Measurements from ENCODE around the gene TMEM164. TPM values are rescaled to one million over a fixed set of nuclear protein-coding genes. Genes with fewer than 3 reads are reported as not detected.

The TMEM164 gene
- polyA plus RNA-seq, 2 donors = 7.1 to 11.9 TPM

- Histone ChIP-seq H3K27me3 (ENCODE audit: control insufficient read depth in 1 of 2, insufficient read depth in 2 of 2, low read length in 2 of 2) (no peaks in the 10 kb centered on the region), H3K9me3 (ENCODE audit: control insufficient read depth in 2 of 2, insufficient read depth in 1 of 2, low read depth in 1 of 2, low read length in 1 of 2) (no peaks in the 10 kb centered on the region), H3K36me3 (ENCODE audit: control insufficient read depth in 2 of 2, insufficient read depth in 2 of 2, low read length in 1 of 2) (no peaks in the 10 kb centered on the region), H3K4me1 (ENCODE audit: control insufficient read depth in 2 of 2, insufficient read depth in 2 of 2, low read length in 1 of 2) (no peaks in the 10 kb centered on the region), H3K4me3 (ENCODE audit: low read depth in 1 of 2, low read length in 2 of 2) (no peak overlapping the region), H3K27ac (ENCODE audit: low read depth in 2 of 2, low read length in 1 of 2) (no peak overlapping the region)
- WGBS, 2 donors = 83 to 93% methylated on average over 4 of the region's 4 CpGs
Measured at GRCh38 chrX:110116066-110116980, 113.4 kb downstream of the TMEM164 start.

GRCh38 chrX:110118530-110118929, 115.6 kb downstream of the TMEM164 start:
- WGBS, 2 donors = 80 to 99% methylated on average over 4 of the region's 4 CpGs
- H3K36me3 ChIP-seq (ENCODE audit: control insufficient read depth in 2 of 2, insufficient read depth in 2 of 2, low read length in 1 of 2) = no peaks in the 10 kb centered on the region
- peaks cover 0 to 2% of the 10 kb centered on the region in 2 donors for H3K27me3 ChIP-seq (ENCODE audit: control insufficient read depth in 1 of 2, insufficient read depth in 2 of 2, low read length in 2 of 2)
- H3K4me1 ChIP-seq (ENCODE audit: control insufficient read depth in 2 of 2, insufficient read depth in 2 of 2, low read length in 1 of 2) = no peaks in the 10 kb centered on the region
- no peaks in the 10 kb centered on the region for H3K9me3 ChIP-seq (ENCODE audit: control insufficient read depth in 2 of 2, insufficient read depth in 1 of 2, low read depth in 1 of 2, low read length in 1 of 2)
- H3K27ac ChIP-seq (ENCODE audit: low read depth in 2 of 2, low read length in 1 of 2) = no peak overlapping the region
- H3K4me3 ChIP-seq (ENCODE audit: low read depth in 1 of 2, low read length in 2 of 2) = no peak overlapping the region

DNA sequence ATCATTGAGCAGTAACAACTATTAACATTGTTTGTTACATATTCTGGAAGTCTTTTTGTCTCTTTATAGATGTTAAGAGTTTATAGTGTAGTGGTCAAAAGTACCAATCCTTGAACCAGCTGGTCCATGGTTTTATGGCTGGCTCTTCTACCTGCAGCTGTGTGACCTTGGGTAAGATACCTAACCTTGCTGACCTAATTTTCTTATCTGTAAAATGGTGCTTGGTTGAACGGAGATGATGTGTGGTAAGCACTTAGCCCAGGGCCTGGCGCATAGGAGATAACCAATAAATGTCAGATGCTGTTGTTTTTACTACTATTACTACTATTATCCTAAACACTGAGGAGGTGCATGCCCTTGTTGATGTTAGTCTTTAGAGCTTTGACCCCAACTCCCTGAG, 116.6 kb downstream of the TMEM164 start:
- Histone ChIP-seq H3K4me3 (ENCODE audit: low read depth in 1 of 2, low read length in 2 of 2) (no peak overlapping the region), H3K27ac (ENCODE audit: low read depth in 2 of 2, low read length in 1 of 2) (no peak overlapping the region), H3K36me3 (ENCODE audit: control insufficient read depth in 2 of 2, insufficient read depth in 2 of 2, low read length in 1 of 2) (no peaks in the 10 kb centered on the region), H3K4me1 (ENCODE audit: control insufficient read depth in 2 of 2, insufficient read depth in 2 of 2, low read length in 1 of 2) (no peaks in the 10 kb centered on the region), H3K27me3 (ENCODE audit: control insufficient read depth in 1 of 2, insufficient read depth in 2 of 2, low read length in 2 of 2) (peaks cover 0 to 2% of the 10 kb centered on the region in 2 donors), H3K9me3 (ENCODE audit: control insufficient read depth in 2 of 2, insufficient read depth in 1 of 2, low read depth in 1 of 2, low read length in 1 of 2) (no peaks in the 10 kb centered on the region)
- 74 to 88% methylated on average over 2 of the region's 2 CpGs for WGBS, 2 donors

- H3K4me3 ChIP-seq (ENCODE audit: low read depth in 1 of 2, low read length in 2 of 2) = no peak overlapping the region
- no peak overlapping the region for H3K27ac ChIP-seq (ENCODE audit: low read depth in 2 of 2, low read length in 1 of 2)
- 36 to 45% methylated on average over 2 of the region's 2 CpGs for WGBS, 2 donors
- peaks cover 0 to 2% of the 10 kb centered on the region in 2 donors for H3K27me3 ChIP-seq (ENCODE audit: control insufficient read depth in 1 of 2, insufficient read depth in 2 of 2, low read length in 2 of 2)
- H3K36me3 ChIP-seq (ENCODE audit: control insufficient read depth in 2 of 2, insufficient read depth in 2 of 2, low read length in 1 of 2) = no peaks in the 10 kb centered on the region
- H3K4me1 ChIP-seq (ENCODE audit: control insufficient read depth in 2 of 2, insufficient read depth in 2 of 2, low read length in 1 of 2) = no peaks in the 10 kb centered on the region
- H3K9me3 ChIP-seq (ENCODE audit: control insufficient read depth in 2 of 2, insufficient read depth in 1 of 2, low read depth in 1 of 2, low read length in 1 of 2) = no peaks in the 10 kb centered on the region
Measured at GRCh38 chrX:110120025-110120424, 117.1 kb downstream of the TMEM164 start.

- 78 to 95% methylated on average over 3 of the region's 3 CpGs for WGBS, 2 donors
- Histone ChIP-seq H3K36me3 (ENCODE audit: control insufficient read depth in 2 of 2, insufficient read depth in 2 of 2, low read length in 1 of 2) (no peaks in the 10 kb centered on the region), H3K9me3 (ENCODE audit: control insufficient read depth in 2 of 2, insufficient read depth in 1 of 2, low read depth in 1 of 2, low read length in 1 of 2) (no peaks in the 10 kb centered on the region), H3K27ac (ENCODE audit: low read depth in 2 of 2, low read length in 1 of 2) (no peak overlapping the region), H3K27me3 (ENCODE audit: control insufficient read depth in 1 of 2, insufficient read depth in 2 of 2, low read length in 2 of 2) (peaks cover 0 to 2% of the 10 kb centered on the region in 2 donors), H3K4me1 (ENCODE audit: control insufficient read depth in 2 of 2, insufficient read depth in 2 of 2, low read length in 1 of 2) (no peaks in the 10 kb centered on the region), H3K4me3 (ENCODE audit: low read depth in 1 of 2, low read length in 2 of 2) (no peak overlapping the region)
Measured at GRCh38 chrX:110123331-110123782, 120.4 kb downstream of the TMEM164 start.

- no peaks in the 10 kb centered on the region for H3K36me3 ChIP-seq (ENCODE audit: control insufficient read depth in 2 of 2, insufficient read depth in 2 of 2, low read length in 1 of 2)
- 60 to 76% methylated on average over 9 of the region's 9 CpGs for WGBS, 2 donors
- no peak overlapping the region for H3K27ac ChIP-seq (ENCODE audit: low read depth in 2 of 2, low read length in 1 of 2)
- peaks cover 0 to 2% of the 10 kb centered on the region in 2 donors for H3K27me3 ChIP-seq (ENCODE audit: control insufficient read depth in 1 of 2, insufficient read depth in 2 of 2, low read length in 2 of 2)
- H3K9me3 ChIP-seq (ENCODE audit: control insufficient read depth in 2 of 2, insufficient read depth in 1 of 2, low read depth in 1 of 2, low read length in 1 of 2) = no peaks in the 10 kb centered on the region
- no peak overlapping the region for H3K4me3 ChIP-seq (ENCODE audit: low read depth in 1 of 2, low read length in 2 of 2)
- no peaks in the 10 kb centered on the region for H3K4me1 ChIP-seq (ENCODE audit: control insufficient read depth in 2 of 2, insufficient read depth in 2 of 2, low read length in 1 of 2)
Measured at GRCh38 chrX:110125446-110126162, 122.7 kb downstream of the TMEM164 start.

GRCh38 chrX:110131031-110131430, 128.1 kb downstream of the TMEM164 start:
- Histone ChIP-seq H3K4me3 (ENCODE audit: low read depth in 1 of 2, low read length in 2 of 2) (no peak overlapping the region), H3K4me1 (ENCODE audit: control insufficient read depth in 2 of 2, insufficient read depth in 2 of 2, low read length in 1 of 2) (no peaks in the 10 kb centered on the region), H3K36me3 (ENCODE audit: control insufficient read depth in 2 of 2, insufficient read depth in 2 of 2, low read length in 1 of 2) (no peaks in the 10 kb centered on the region), H3K27me3 (ENCODE audit: control insufficient read depth in 1 of 2, insufficient read depth in 2 of 2, low read length in 2 of 2) (no peaks in the 10 kb centered on the region), H3K9me3 (ENCODE audit: control insufficient read depth in 2 of 2, insufficient read depth in 1 of 2, low read depth in 1 of 2, low read length in 1 of 2) (no peaks in the 10 kb centered on the region), H3K27ac (ENCODE audit: low read depth in 2 of 2, low read length in 1 of 2) (no peak overlapping the region)
- 88 to 100% methylated on average over 1 of the region's 1 CpG for WGBS, 2 donors

DNA sequence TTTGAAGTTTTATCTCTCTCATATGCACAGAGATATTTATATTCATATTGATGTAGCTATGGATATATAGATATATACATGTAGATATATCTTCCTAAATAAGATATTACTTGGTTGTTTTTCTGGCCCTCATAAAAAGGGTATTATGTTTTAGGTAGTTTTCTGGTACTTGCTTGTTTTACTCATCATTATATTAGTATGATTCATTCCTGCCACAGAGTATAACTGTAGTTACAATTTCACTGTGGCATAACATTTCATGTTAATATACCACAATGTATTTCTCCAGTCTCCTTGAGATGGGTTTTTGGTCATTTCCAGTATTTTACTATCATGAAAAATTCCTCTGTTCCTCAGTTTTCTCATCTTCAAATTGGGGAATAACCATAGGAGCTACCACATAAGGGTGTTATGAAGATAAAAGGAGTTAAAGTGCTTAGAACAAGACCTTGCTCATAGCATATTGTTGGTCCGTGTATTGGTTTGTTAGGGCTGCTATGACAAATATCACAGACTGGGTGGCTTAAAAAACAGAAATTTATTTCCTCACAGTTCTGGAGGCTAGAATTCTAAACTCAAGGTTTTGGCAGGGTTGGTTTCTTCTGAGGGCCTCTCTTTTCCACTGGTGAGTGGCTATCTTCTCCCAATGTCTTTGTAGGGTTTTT, 129.7 kb downstream of the TMEM164 start:
- Histone ChIP-seq H3K27me3 (ENCODE audit: control insufficient read depth in 1 of 2, insufficient read depth in 2 of 2, low read length in 2 of 2) (no peaks in the 10 kb centered on the region), H3K4me3 (ENCODE audit: low read depth in 1 of 2, low read length in 2 of 2) (no peak overlapping the region), H3K4me1 (ENCODE audit: control insufficient read depth in 2 of 2, insufficient read depth in 2 of 2, low read length in 1 of 2) (no peaks in the 10 kb centered on the region), H3K9me3 (ENCODE audit: control insufficient read depth in 2 of 2, insufficient read depth in 1 of 2, low read depth in 1 of 2, low read length in 1 of 2) (no peaks in the 10 kb centered on the region), H3K36me3 (ENCODE audit: control insufficient read depth in 2 of 2, insufficient read depth in 2 of 2, low read length in 1 of 2) (no peaks in the 10 kb centered on the region), H3K27ac (ENCODE audit: low read depth in 2 of 2, low read length in 1 of 2) (no peak overlapping the region)
- 76 to 85% methylated on average over 1 of the region's 1 CpG for WGBS, 2 donors

DNA sequence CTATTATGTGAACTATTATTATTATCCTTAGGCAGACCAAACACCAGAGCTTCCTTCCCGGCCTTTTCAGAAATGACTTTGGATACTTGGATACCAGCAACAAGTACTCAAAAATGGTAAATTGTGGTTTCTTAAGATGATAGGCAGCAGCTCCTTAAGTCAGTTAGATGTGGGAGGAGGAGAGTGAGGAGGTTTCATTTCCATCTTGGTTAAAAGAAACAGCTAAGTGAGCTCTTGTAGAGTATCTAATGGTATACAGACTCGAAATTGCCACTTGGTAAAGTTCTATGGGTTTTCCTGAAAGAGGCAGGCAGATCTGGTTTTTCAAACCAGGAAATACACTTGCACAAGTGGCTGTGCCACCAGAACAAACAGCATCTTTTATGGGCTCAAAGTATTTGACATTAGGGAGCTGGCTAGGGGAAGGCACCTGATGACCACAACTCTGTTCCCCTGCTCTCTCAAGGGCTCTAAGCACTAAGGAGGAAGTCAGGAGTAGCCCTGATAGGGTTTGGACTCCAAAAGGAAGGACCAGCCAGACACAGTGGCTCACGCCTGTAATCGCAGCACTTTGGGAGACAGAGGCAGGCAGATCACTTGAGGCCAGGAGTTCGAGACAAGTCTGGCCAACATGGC, 130.9 kb downstream of the TMEM164 start:
- Histone ChIP-seq H3K9me3 (ENCODE audit: control insufficient read depth in 2 of 2, insufficient read depth in 1 of 2, low read depth in 1 of 2, low read length in 1 of 2) (no peaks in the 10 kb centered on the region), H3K36me3 (ENCODE audit: control insufficient read depth in 2 of 2, insufficient read depth in 2 of 2, low read length in 1 of 2) (no peaks in the 10 kb centered on the region), H3K27me3 (ENCODE audit: control insufficient read depth in 1 of 2, insufficient read depth in 2 of 2, low read length in 2 of 2) (no peaks in the 10 kb centered on the region), H3K4me1 (ENCODE audit: control insufficient read depth in 2 of 2, insufficient read depth in 2 of 2, low read length in 1 of 2) (no peaks in the 10 kb centered on the region), H3K4me3 (ENCODE audit: low read depth in 1 of 2, low read length in 2 of 2) (no peak overlapping the region), H3K27ac (ENCODE audit: low read depth in 2 of 2, low read length in 1 of 2) (no peak overlapping the region)
- 84 to 90% methylated on average over 5 of the region's 5 CpGs for WGBS, 2 donors

Data from esophagus (tissue), 2 donors.